Colonic mucosa (tissue), 4 donors: ENCODE measurements around the gene P3H1. TPM values are rescaled to one million over a fixed set of nuclear protein-coding genes. Genes with fewer than 3 reads are reported as not detected.

Source experiments
- DNase-seq: peaks from one replicate; pipeline ENCODE4 v3.0.0-alpha.2; 2020
- H3K27ac ChIP-seq: fragments of 200-600 bp; one replicate; pipeline ENCODE4 v1.8.0; 2021
- H3K27me3 ChIP-seq: fragments of 200-600 bp; one replicate; pipeline ENCODE4 v1.8.0; 2021
- H3K36me3 ChIP-seq: fragments of 200-600 bp; one replicate; pipeline ENCODE4 v1.8.0; 2021
- H3K4me1 ChIP-seq: fragments of 200-600 bp; one replicate; pipeline ENCODE4 v1.8.0; 2021; ENCODE audit warnings: mild to moderate bottlenecking
- H3K4me3 ChIP-seq: fragments of 200-600 bp; one replicate; pipeline ENCODE4 v1.8.0; 2021
- H3K9ac ChIP-seq, 2 donors: one replicate each; pipeline ENCODE4 v1.7.0; 2013; ENCODE audit warnings: control low read depth in 2 of 2, low read depth in 2 of 2, low read length in 2 of 2
- H3K9me3 ChIP-seq: fragments of 200-600 bp; one replicate; pipeline ENCODE4 v1.8.0; 2021
- CTCF ChIP-seq: fragments of 200-600 bp; IDR thresholded peaks from one replicate; pipeline ENCODE4 v1.8.0; 2022; ENCODE audit warnings: antibody characterized with exemption, mild to moderate bottlenecking
- intact Hi-C: fragments of 100-400 bp; cut with DNase I; formaldehyde crosslinking; loops from one replicate; pipeline ENCODE4 v1.14.1; 2022
- total RNA-seq, 2 donors: library from RNA; stranded (reverse); fragmentation: NEBNext Ultra II Directional in 1 of 2; extraction: Animal tissue kit (Norgen Biotek cat#: 25700) in 1 of 2; gene quantifications; one replicate each; pipeline ENCODE4 v1.2.1, GENCODE V29; 2021
- donor health status: healthy.
- donor health status: DM: no; HTN: no; CAD: no.
- donor health status: DM: no; HTN: no; CAD: no.

The P3H1 gene
- total RNA-seq, 2 donors from 2014 or later = 11.7 to 19.1 TPM

GRCh38 chr1:42780176-42780575, 13.3 kb upstream of the P3H1 start:
- no peak for DNase-seq
- no peak overlapping the region for H3K27ac ChIP-seq
- TF ChIP-seq CTCF = no peak
- intact Hi-C loops = no loop called here
- peaks cover 3% of the 10 kb centered on the region for H3K36me3 ChIP-seq
- no peaks in the 10 kb centered on the region for H3K27me3 ChIP-seq
- no peaks in the 10 kb centered on the region for H3K4me1 ChIP-seq
- H3K9me3 ChIP-seq = no peaks in the 10 kb centered on the region
- H3K9ac ChIP-seq = no peak overlapping the region
- no peak overlapping the region for H3K4me3 ChIP-seq

GRCh38 chr1:42779725-42780124, 12.9 kb upstream of the P3H1 start:
- H3K27me3 ChIP-seq = no peaks in the 10 kb centered on the region
- H3K27ac ChIP-seq = no peak overlapping the region
- intact Hi-C loops = loop anchor here (5.0 kb wide), 1 partner anchor 293 kb away; no protein-coding TSS in a partner anchor
- H3K4me3 ChIP-seq = no peak overlapping the region
- peaks cover 3% of the 10 kb centered on the region for H3K36me3 ChIP-seq
- no peak for DNase-seq
- H3K4me1 ChIP-seq = no peaks in the 10 kb centered on the region
- no peak for TF ChIP-seq CTCF
- H3K9ac ChIP-seq = no peak overlapping the region
- no peaks in the 10 kb centered on the region for H3K9me3 ChIP-seq

- H3K27me3 ChIP-seq = no peaks in the 10 kb centered on the region
- peak; percentile 26 for DNase-seq
- no peak overlapping the region for H3K27ac ChIP-seq
- peaks cover 3% of the 10 kb centered on the region for H3K36me3 ChIP-seq
- intact Hi-C loops = loop anchor here (5.0 kb wide), 1 partner anchor 294 kb away; no protein-coding TSS in a partner anchor
- peak; percentile 48 for TF ChIP-seq CTCF
- H3K4me3 ChIP-seq = no peak overlapping the region
- no peaks in the 10 kb centered on the region for H3K4me1 ChIP-seq
- H3K9me3 ChIP-seq = no peaks in the 10 kb centered on the region
- H3K9ac ChIP-seq = no peak overlapping the region
These were observed 11.0 kb upstream of the P3H1 start for GRCh38 chr1:42777852-42778251.

- Histone ChIP-seq H3K4me1 (no peaks in the 10 kb centered on the region), H3K27ac (no peak overlapping the region), H3K9ac (no peak overlapping the region), H3K9me3 (no peaks in the 10 kb centered on the region), H3K36me3 (peaks cover 3% of the 10 kb centered on the region), H3K4me3 (no peak overlapping the region), H3K27me3 (no peaks in the 10 kb centered on the region)
- no peak for TF ChIP-seq CTCF
- intact Hi-C loops = loop anchor here (5.0 kb wide), 1 partner anchor 296 kb away; no protein-coding TSS in a partner anchor
- no peak for DNase-seq
These were observed 9.7 kb upstream of the P3H1 start for GRCh38 chr1:42776502-42776901.

GRCh38 chr1:42774928-42775526, 8.2 kb upstream of the P3H1 start:
- H3K9me3 ChIP-seq = no peaks in the 10 kb centered on the region
- intact Hi-C loops = loop anchor here (5.0 kb wide), 1 partner anchor 297 kb away; no protein-coding TSS in a partner anchor
- no peaks in the 10 kb centered on the region for H3K4me1 ChIP-seq
- H3K4me3 ChIP-seq = no peak overlapping the region
- no peak overlapping the region for H3K27ac ChIP-seq
- DNase-seq = no peak
- peaks cover 3% of the 10 kb centered on the region for H3K36me3 ChIP-seq
- no peak overlapping the region for H3K9ac ChIP-seq
- TF ChIP-seq CTCF = no peak
- no peaks in the 10 kb centered on the region for H3K27me3 ChIP-seq
